Measurements from ENCODE around the gene RPS6KA2. TPM values are rescaled to one million over a fixed set of nuclear protein-coding genes. Genes with fewer than 3 reads are reported as not detected.

The RPS6KA2 gene
- total RNA-seq, 3 donors from 2014 or later (not counting 1 experiment from before 2014, with no cell fraction given): 2.8 to 4.5 (median 2.9) TPM

DNA sequence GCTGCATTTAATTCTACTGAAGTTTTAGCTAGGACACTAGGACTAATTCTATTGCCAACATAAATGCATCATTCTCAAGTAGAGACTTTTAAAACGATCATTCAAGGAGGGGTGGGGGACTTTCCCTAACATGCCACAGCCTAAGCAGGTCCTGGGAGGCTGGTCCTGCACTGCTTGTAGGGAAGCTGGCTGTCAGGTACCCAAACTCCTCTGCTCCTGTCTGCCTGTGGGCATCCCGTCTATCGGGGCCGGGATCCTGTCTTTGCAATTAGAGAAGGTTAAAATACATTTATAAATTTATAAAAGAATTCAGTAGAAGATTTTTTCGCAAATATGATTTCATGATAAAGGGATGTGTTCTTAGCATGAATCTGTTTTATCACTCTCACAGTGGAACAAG lies 192.7 kb downstream of the RPS6KA2 start:
- 60% methylated on average over 1 of the region's 5 CpGs for WGBS (ENCODE audit: insufficient coverage)

GRCh38 chr6:166433096-166433495 lies 194.0 kb downstream of the RPS6KA2 start:
- DNase-seq: no peak
- TF ChIP-seq CTCF (IDR thresholded peaks at IDR 0.05): no peak
- intact Hi-C loops (cut with micrococcal nuclease): loop anchor here (10.0 kb wide), 1 partner anchor 112 kb away; no protein-coding TSS in a partner anchor
- Histone ChIP-seq H3K27me3 (ENCODE audit: control insufficient read depth, insufficient read depth, low read length) (no peaks in the 10 kb centered on the region), H3K27ac (ENCODE audit: low read length) (no peak overlapping the region), H3K4me3 (ENCODE audit: low read length) (no peak overlapping the region), H3K4me1 (ENCODE audit: control insufficient read depth, insufficient read depth, low read length) (peaks cover 17% of the 10 kb centered on the region), H3K36me3 (ENCODE audit: control insufficient read depth, insufficient read depth, low read length) (no peaks in the 10 kb centered on the region), H3K9me3 (ENCODE audit: control insufficient read depth, insufficient read depth, low read length) (no peaks in the 10 kb centered on the region)
- ATAC-seq: no peak
- Mint-ChIP-seq H3K9me3 (no peaks in the 10 kb centered on the region), H3K27ac (no peak overlapping the region), H3K27me3 (ENCODE audit: low read depth in 2 of 2) (peaks cover 4 to 6% of the 10 kb centered on the region in 2 donors), H3K36me3 (no peaks in the 10 kb centered on the region), H3K4me3 (no peak overlapping the region), H3K4me1 (peaks cover 15% of the 10 kb centered on the region in 2 donors)
- WGBS (ENCODE audit: insufficient coverage): 95% methylated on average over 10 of the region's 10 CpGs

More for the DNA sequence above, 192.7 kb downstream of the RPS6KA2 start:
- no peak overlapping the region for H3K4me3 ChIP-seq (ENCODE audit: low read length)
- peaks cover 8 to 13% of the 10 kb centered on the region in 2 donors for H3K27me3 Mint-ChIP-seq (ENCODE audit: low read depth in 2 of 2)
- peaks cover 18 to 20% of the 10 kb centered on the region in 2 donors for H3K4me1 Mint-ChIP-seq
- intact Hi-C loops (cut with micrococcal nuclease): loop anchor here (10.0 kb wide), 1 partner anchor 110 kb away; no protein-coding TSS in a partner anchor
- no peak for ATAC-seq
- H3K27ac Mint-ChIP-seq: no peak overlapping the region
- no peaks in the 10 kb centered on the region for H3K9me3 ChIP-seq (ENCODE audit: control insufficient read depth, insufficient read depth, low read length)
- H3K4me1 ChIP-seq (ENCODE audit: control insufficient read depth, insufficient read depth, low read length): peaks cover 17% of the 10 kb centered on the region
- H3K27me3 ChIP-seq (ENCODE audit: control insufficient read depth, insufficient read depth, low read length): peaks cover under 1% of the 10 kb centered on the region
- no peak for DNase-seq
- no peaks in the 10 kb centered on the region for H3K36me3 ChIP-seq (ENCODE audit: control insufficient read depth, insufficient read depth, low read length)
- H3K36me3 Mint-ChIP-seq: no peaks in the 10 kb centered on the region
- H3K9me3 Mint-ChIP-seq: no peaks in the 10 kb centered on the region
- no peak overlapping the region for H3K4me3 Mint-ChIP-seq
- no peak for TF ChIP-seq CTCF (IDR thresholded peaks at IDR 0.05)
- no peak overlapping the region for H3K27ac ChIP-seq (ENCODE audit: low read length)

DNA sequence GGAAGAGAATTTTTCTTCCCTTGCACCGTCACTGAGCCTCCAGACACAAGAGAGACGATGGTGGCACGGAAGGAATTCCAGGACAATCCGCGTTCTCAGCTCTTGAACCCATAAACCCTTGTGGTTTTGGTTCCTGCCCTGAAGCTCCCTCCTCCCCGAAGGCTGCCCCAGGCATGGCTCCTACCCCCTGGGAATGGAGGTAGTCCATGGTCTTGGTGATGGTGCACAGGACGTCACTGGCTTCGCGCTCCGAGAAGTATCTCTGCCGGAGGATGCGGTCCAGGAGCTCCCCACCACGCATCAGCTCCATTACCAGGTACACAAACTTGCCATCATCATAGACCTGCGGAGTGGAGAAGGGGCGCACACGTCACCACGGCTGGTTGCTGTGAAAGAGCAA lies 196.8 kb downstream of the RPS6KA2 start:
- Mint-ChIP-seq H3K27ac (no peak overlapping the region), H3K36me3 (no peaks in the 10 kb centered on the region), H3K4me3 (no peak overlapping the region), H3K9me3 (no peaks in the 10 kb centered on the region), H3K27me3 (ENCODE audit: low read depth in 2 of 2) (peaks cover 0 to 3% of the 10 kb centered on the region in 2 donors), H3K4me1 (peaks cover 1% of the 10 kb centered on the region in 2 donors)
- DNase-seq: no peak
- Histone ChIP-seq H3K4me1 (ENCODE audit: control insufficient read depth, insufficient read depth, low read length) (peaks cover 2% of the 10 kb centered on the region), H3K27me3 (ENCODE audit: control insufficient read depth, insufficient read depth, low read length) (no peaks in the 10 kb centered on the region), H3K27ac (ENCODE audit: low read length) (no peak overlapping the region), H3K36me3 (ENCODE audit: control insufficient read depth, insufficient read depth, low read length) (no peaks in the 10 kb centered on the region), H3K9me3 (ENCODE audit: control insufficient read depth, insufficient read depth, low read length) (no peaks in the 10 kb centered on the region), H3K4me3 (ENCODE audit: low read length) (no peak overlapping the region)
- TF ChIP-seq CTCF (IDR thresholded peaks at IDR 0.05): no peak
- 95% methylated on average over 17 of the region's 17 CpGs for WGBS (ENCODE audit: insufficient coverage)
- ATAC-seq: no peak
- intact Hi-C loops (cut with micrococcal nuclease): loop anchor here (10.0 kb wide), 1 partner anchor 115 kb away; no protein-coding TSS in a partner anchor

DNA sequence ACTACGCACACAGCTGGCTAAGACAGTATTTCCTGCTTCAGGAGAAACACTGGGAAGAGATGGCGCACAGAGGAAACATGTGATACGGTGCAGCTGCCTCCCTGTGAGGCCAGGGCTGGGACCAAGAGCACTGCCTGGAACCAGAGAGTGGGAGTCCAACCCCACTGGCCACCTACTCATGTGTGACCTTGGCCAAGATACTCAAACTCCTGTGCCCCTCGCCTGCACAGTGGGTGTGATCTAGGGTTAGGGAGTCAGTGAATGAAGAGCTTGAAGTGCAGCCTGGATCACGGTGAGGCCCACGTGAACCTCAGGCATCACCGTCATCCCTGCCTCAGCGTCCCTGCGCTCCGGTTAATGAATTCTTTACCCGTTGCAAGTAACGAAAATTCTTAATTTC lies 202.6 kb downstream of the RPS6KA2 start:
- peaks cover 5 to 8% of the 10 kb centered on the region in 2 donors for H3K27me3 Mint-ChIP-seq (ENCODE audit: low read depth in 2 of 2)
- 92% methylated on average over 12 of the region's 12 CpGs for WGBS (ENCODE audit: insufficient coverage)
- Histone ChIP-seq H3K36me3 (ENCODE audit: control insufficient read depth, insufficient read depth, low read length) (no peaks in the 10 kb centered on the region), H3K27ac (ENCODE audit: low read length) (no peak overlapping the region), H3K9me3 (ENCODE audit: control insufficient read depth, insufficient read depth, low read length) (no peaks in the 10 kb centered on the region), H3K27me3 (ENCODE audit: control insufficient read depth, insufficient read depth, low read length) (no peaks in the 10 kb centered on the region), H3K4me3 (ENCODE audit: low read length) (no peak overlapping the region), H3K4me1 (ENCODE audit: control insufficient read depth, insufficient read depth, low read length) (peaks cover 16% of the 10 kb centered on the region)
- H3K9me3 Mint-ChIP-seq: no peaks in the 10 kb centered on the region
- ATAC-seq (no peak), DNase-seq (no peak)
- intact Hi-C loops (cut with micrococcal nuclease): no loop called here
- H3K4me1 Mint-ChIP-seq: peaks cover 6 to 11% of the 10 kb centered on the region in 2 donors
- no peaks in the 10 kb centered on the region for H3K36me3 Mint-ChIP-seq
- no peak overlapping the region for H3K4me3 Mint-ChIP-seq
- H3K27ac Mint-ChIP-seq: no peak overlapping the region
- no peak for TF ChIP-seq CTCF (IDR thresholded peaks at IDR 0.05)

All from natural killer cell (primary cell).